Effector memory CD4-positive, alpha-beta T cell (primary cell): ENCODE results near the gene LOXL1.
A peak's percentile ranks its signal among the peaks of the same experiment; 100 is the strongest.
"Not testable (repeated sequence)": the region's sequence is repeated elsewhere in the genome, so short reads cannot be mapped to it uniquely, and the experiment has no call there.

ENCODE experiments used
- DNase-seq, 3 donors: peaks; one replicate each; pipeline ENCODE4 v3.0.0-alpha.2; 2020
- H3K27ac ChIP-seq: 2 replicates; pipeline ENCODE4 v1.7.0; 2013; ENCODE audit warnings: mild to moderate bottlenecking, low read length, moderate library complexity; ENCODE audit not compliant: insufficient read depth, poor library complexity, severe bottlenecking
- H3K27me3 ChIP-seq: replicated peaks from 2 replicates; pipeline ENCODE4 v1.7.0; 2013; ENCODE audit warnings: mild to moderate bottlenecking, low read length; ENCODE audit not compliant: insufficient read depth, control insufficient read depth, poor library complexity, severe bottlenecking
- H3K36me3 ChIP-seq: 2 replicates; pipeline ENCODE4 v1.7.0; 2013; ENCODE audit warnings: mild to moderate bottlenecking, low read length, moderate library complexity; ENCODE audit not compliant: control insufficient read depth, insufficient read depth
- H3K4me1 ChIP-seq: 2 replicates; pipeline ENCODE4 v1.7.0; 2013; ENCODE audit warnings: low read length, mild to moderate bottlenecking; ENCODE audit not compliant: control insufficient read depth, insufficient read depth, poor library complexity, severe bottlenecking
- H3K4me3 ChIP-seq: 2 replicates; pipeline ENCODE4 v1.7.0; 2013; ENCODE audit warnings: low read length, low read depth, mild to moderate bottlenecking; ENCODE audit not compliant: insufficient read depth, poor library complexity, severe bottlenecking
- H3K9me3 ChIP-seq: 2 replicates; pipeline ENCODE4 v1.7.0; 2013; ENCODE audit warnings: mild to moderate bottlenecking, low read length, moderate library complexity; ENCODE audit not compliant: control insufficient read depth

Gene LOXL1

DNA sequence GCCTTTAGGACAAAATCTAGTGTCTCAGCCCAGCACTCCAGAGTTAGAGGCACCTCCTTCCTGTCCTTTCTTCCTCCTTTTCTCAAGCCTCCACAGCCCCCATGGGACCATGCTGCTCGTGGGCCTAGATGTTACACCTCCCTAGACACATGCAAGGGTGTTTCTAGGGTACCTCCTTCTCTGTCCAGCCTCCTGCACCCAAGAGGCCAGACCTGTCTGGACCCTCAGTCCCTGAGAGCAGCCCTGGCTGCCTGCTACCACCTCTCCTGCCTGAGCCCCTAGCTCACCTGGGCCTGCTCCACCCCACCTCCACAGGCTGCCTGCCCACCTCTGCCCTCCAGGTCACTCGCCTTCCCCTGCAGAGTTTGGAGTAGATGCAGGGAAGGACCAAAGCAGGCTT, 5.2 kb downstream of the LOXL1 start:
- no peaks in the 10 kb centered on the region for H3K36me3 ChIP-seq
- no peaks in the 10 kb centered on the region for H3K9me3 ChIP-seq
- peaks cover 28% of the 10 kb centered on the region for H3K4me1 ChIP-seq
- DNase-seq, result no peak
- no peak overlapping the region for H3K27ac ChIP-seq
- no peaks in the 10 kb centered on the region for H3K27me3 ChIP-seq
- H3K4me3 ChIP-seq, result no peak overlapping the region

DNA sequence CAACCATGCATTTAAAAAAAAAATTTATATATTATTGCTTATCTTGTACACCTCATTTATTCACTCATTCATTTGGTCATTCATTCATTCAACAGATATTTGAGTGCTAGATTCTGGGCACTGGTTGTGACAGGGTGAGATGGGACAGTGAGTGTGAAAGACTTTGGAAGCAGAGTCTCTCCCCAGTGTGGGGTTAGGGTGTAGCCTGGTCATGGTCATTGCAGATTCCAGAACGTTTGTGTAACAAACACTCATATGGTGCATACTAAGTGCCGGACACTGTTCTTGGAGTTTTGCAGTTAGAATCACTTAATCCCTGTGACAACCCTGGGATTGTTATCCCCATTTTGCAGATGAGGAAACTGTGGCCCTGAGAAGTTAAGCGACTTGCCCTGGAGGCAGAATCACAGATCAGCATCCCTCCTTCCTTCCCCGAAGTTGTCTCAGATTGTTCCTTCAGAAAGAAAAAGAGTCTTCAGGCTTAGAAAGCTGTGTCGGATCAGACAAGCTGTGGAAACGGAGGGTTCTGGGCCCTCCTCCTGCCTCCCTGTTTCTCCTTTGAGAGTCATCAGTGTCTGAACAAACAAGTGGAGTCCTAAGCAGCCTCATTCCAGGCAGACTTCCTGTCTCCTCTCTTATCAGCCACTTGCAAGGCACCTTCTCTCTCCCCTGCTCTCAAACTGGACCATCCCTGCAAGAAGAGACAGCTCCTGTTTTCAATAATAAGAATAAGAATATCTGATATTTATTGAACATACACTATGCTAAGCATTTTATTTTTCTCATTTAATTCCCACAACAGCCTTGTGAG, 6.3 kb downstream of the LOXL1 start:
- no peak for DNase-seq
- H3K27me3 ChIP-seq, result no peaks in the 10 kb centered on the region
- no peaks in the 10 kb centered on the region for H3K9me3 ChIP-seq
- no peaks in the 10 kb centered on the region for H3K36me3 ChIP-seq
- H3K4me3 ChIP-seq, result no peak overlapping the region
- H3K4me1 ChIP-seq, result peaks cover 24% of the 10 kb centered on the region
- H3K27ac ChIP-seq, result no peak overlapping the region

DNA sequence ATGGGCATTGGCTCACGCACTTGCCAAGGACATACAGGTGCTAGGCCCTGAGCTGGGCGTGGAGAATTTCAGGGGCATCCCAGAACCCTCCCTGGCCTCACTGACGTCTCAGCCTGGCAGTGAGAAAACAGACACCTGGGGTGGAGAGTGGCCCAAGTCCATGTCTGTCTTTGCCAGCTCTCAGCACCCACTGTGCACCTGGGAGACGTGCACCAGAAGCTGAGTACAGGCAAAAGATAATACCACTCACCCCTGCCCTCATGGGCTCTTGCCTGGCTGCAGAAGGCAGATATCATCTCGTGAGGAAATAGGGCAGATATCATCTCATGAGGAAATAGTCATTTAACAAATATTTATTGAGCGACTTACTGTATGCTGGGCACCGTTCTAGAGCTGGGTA, 8.0 kb downstream of the LOXL1 start:
- Histone ChIP-seq H3K9me3 (no peaks in the 10 kb centered on the region), H3K4me1 (peaks cover 19% of the 10 kb centered on the region)
- no peak for DNase-seq

GRCh38 chr15:73935547-73935946, 9.3 kb downstream of the LOXL1 start:
- no peak for DNase-seq
- Histone ChIP-seq H3K27me3 (no peaks in the 10 kb centered on the region), H3K4me1 (peaks cover 19% of the 10 kb centered on the region)

More for the DNA sequence above, 8.0 kb downstream of the LOXL1 start:
- H3K27ac ChIP-seq, result peak overlapping the region; percentile 46
- no peak overlapping the region for H3K4me3 ChIP-seq
- H3K27me3 ChIP-seq, result no peaks in the 10 kb centered on the region
- H3K36me3 ChIP-seq, result no peaks in the 10 kb centered on the region

DNA sequence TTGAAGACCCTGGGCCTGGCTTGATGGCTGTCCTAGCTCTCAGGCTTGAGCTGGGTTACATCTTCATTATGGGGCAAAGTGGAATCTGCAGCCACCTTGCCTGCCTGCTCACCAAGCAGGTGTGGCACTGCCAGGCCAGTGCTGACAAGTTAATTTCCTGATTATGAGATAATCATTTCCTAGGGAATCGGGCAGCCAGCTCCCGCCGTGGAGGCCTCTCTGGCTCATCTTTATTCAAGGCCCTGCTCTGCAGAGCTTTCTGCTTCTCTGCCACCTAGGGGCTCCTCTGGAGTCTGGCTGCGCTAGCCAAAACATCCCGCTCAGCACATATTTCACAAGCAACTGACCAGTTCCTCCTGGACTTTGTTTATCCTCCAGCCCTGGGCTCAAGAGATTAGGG, 9.9 kb downstream of the LOXL1 start:
- peaks cover 19% of the 10 kb centered on the region for H3K4me1 ChIP-seq
- H3K9me3 ChIP-seq, result no peaks in the 10 kb centered on the region
- no peaks in the 10 kb centered on the region for H3K36me3 ChIP-seq
- no peak overlapping the region for H3K4me3 ChIP-seq
- no peak for DNase-seq
- H3K27me3 ChIP-seq, result no peaks in the 10 kb centered on the region
- no peak overlapping the region for H3K27ac ChIP-seq

More at GRCh38 chr15:73935547-73935946, 9.3 kb downstream of the LOXL1 start:
- no peaks in the 10 kb centered on the region for H3K9me3 ChIP-seq
- no peak overlapping the region for H3K27ac ChIP-seq
- no peak overlapping the region for H3K4me3 ChIP-seq
- H3K36me3 ChIP-seq, result no peaks in the 10 kb centered on the region

- H3K36me3 ChIP-seq, result no peaks in the 10 kb centered on the region
- DNase-seq, result no peak
- H3K27me3 ChIP-seq, result no peaks in the 10 kb centered on the region
- no peak overlapping the region for H3K4me3 ChIP-seq
- H3K4me1 ChIP-seq, result peaks cover 25% of the 10 kb centered on the region
- no peaks in the 10 kb centered on the region for H3K9me3 ChIP-seq
- no peak overlapping the region for H3K27ac ChIP-seq
These were observed 10.5 kb downstream of the LOXL1 start for GRCh38 chr15:73936588-73937290.

- Histone ChIP-seq H3K4me3 (no peak overlapping the region), H3K9me3 (no peaks in the 10 kb centered on the region), H3K4me1 (peaks cover 31% of the 10 kb centered on the region), H3K27ac (no peak overlapping the region), H3K27me3 (no peaks in the 10 kb centered on the region), H3K36me3 (no peaks in the 10 kb centered on the region)
- no peak for DNase-seq
These were observed 11.0 kb downstream of the LOXL1 start for GRCh38 chr15:73937296-73937695.

GRCh38 chr15:73937726-73938125, 11.5 kb downstream of the LOXL1 start:
- Histone ChIP-seq H3K4me3 (no peak overlapping the region), H3K27me3 (no peaks in the 10 kb centered on the region), H3K27ac (no peak overlapping the region), H3K36me3 (no peaks in the 10 kb centered on the region), H3K4me1 (peaks cover 35% of the 10 kb centered on the region), H3K9me3 (no peaks in the 10 kb centered on the region)
- DNase-seq, result no peak

DNA sequence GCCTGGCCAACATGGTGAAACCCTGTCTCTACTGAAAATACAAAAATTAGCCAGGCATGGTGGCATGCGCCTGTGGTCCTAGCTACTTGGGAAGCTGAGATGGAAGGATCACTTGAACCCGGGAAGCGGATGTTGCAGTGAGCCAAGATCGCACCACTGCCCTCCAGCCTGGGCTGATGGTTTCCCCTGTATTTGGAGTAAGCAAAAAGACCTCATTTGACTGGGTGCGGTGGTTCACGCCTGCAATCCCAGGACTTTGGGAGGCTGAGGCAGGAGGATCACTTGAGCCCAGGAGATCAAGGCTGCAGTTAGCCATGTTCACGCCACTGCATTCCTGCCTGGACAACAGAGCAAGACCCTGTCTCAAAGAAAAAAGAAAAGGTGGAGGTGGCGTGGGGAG, 12.3 kb downstream of the LOXL1 start:
- peaks cover 32% of the 10 kb centered on the region for H3K4me1 ChIP-seq

GRCh38 chr15:73939138-73939537, 12.9 kb downstream of the LOXL1 start:
- Histone ChIP-seq H3K4me3 (no peak overlapping the region), H3K9me3 (no peaks in the 10 kb centered on the region), H3K4me1 (peaks cover 27% of the 10 kb centered on the region), H3K27me3 (no peaks in the 10 kb centered on the region), H3K36me3 (no peaks in the 10 kb centered on the region), H3K27ac (no peak overlapping the region)
- DNase-seq, result no peak

More for the DNA sequence above, 12.3 kb downstream of the LOXL1 start:
- H3K36me3 ChIP-seq, H3K27ac ChIP-seq, DNase-seq, H3K27me3 ChIP-seq, H3K4me3 ChIP-seq, H3K9me3 ChIP-seq: not testable (repeated sequence)
